HFFc6 (cell line): ENCODE results near the gene CCDC12. TPM values are rescaled to one million over a fixed set of nuclear protein-coding genes. Genes with fewer than 3 reads are reported as not detected.

Experiments
- DNase-seq: peaks from one replicate; pipeline ENCODE4 v3.0.0-alpha.2; 2018
- H3K27ac Mint-ChIP-seq: 2 replicates; pipeline ENCODE4 v1.8.0; 2020; ENCODE audit warnings: mild to moderate bottlenecking, mixed read lengths
- H3K27me3 Mint-ChIP-seq: 2 replicates; pipeline ENCODE4 v1.8.0; 2021; ENCODE audit warnings: mild to moderate bottlenecking, moderate library complexity, mixed read lengths; ENCODE audit not compliant: insufficient read depth
- H3K36me3 Mint-ChIP-seq: 2 replicates; pipeline ENCODE4 v1.8.0; 2021; ENCODE audit warnings: low read depth, mixed read lengths
- H3K4me1 Mint-ChIP-seq: 2 replicates; pipeline ENCODE4 v1.8.0; 2020; ENCODE audit warnings: low read depth, mixed read lengths
- H3K4me3 Mint-ChIP-seq: 2 replicates; pipeline ENCODE4 v1.8.0; 2020; ENCODE audit warnings: mild to moderate bottlenecking, moderate library complexity, mixed read lengths
- H3K9me3 Mint-ChIP-seq: 2 replicates; pipeline ENCODE4 v1.8.0; 2020; ENCODE audit warnings: mild to moderate bottlenecking, mixed read lengths
- CTCF ChIP-seq: fragments of 200-600 bp; sonication (generic); IDR thresholded peaks from 2 replicates; pipeline ENCODE4 v1.5.0; 2021; ENCODE audit warnings: antibody characterized with exemption, mild to moderate bottlenecking
- total RNA-seq, 6 experiments: library from RNA; stranded (reverse); fragmentation: NEBNext Ultra II Directional; extraction: Animal tissue kit (Norgen Biotek cat#: 25700); gene quantifications; 2 replicates in 1 of 6; 3 replicates in 5 of 6; pipeline ENCODE4 v1.2.3, GENCODE V29; 2021

Gene CCDC12
- total RNA-seq, 6 experiments from 2014 or later: 21.3 to 27.9 (median 27.2) TPM

DNA sequence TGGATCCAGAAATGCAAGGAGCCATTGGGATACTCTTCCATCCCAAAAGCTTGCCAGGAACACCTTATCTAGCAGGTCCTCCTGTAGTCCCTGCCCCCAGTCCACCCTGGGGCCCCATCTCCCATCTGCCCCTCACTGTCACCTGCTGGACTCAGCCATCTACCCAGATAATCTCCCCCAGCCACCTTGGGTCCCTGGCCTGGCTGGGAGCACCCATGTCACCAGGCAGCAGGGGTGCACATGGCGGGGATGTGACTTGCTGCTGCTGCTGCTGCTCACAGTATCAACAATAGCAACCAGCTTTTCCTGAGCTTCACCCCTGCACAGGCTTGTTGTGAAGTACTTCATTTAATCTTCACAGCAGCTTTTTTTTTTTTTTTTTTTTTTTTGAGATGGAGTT is 86.4 kb downstream of the CCDC12 start:
- H3K36me3 Mint-ChIP-seq: no peaks in the 10 kb centered on the region
- H3K4me1 Mint-ChIP-seq: no peaks in the 10 kb centered on the region
- no peak for DNase-seq
- no peak overlapping the region for H3K27ac Mint-ChIP-seq
- no peak overlapping the region for H3K4me3 Mint-ChIP-seq
- H3K9me3 Mint-ChIP-seq: no peaks in the 10 kb centered on the region
- TF ChIP-seq CTCF: no peak
- H3K27me3 Mint-ChIP-seq: peaks cover 27% of the 10 kb centered on the region

DNA sequence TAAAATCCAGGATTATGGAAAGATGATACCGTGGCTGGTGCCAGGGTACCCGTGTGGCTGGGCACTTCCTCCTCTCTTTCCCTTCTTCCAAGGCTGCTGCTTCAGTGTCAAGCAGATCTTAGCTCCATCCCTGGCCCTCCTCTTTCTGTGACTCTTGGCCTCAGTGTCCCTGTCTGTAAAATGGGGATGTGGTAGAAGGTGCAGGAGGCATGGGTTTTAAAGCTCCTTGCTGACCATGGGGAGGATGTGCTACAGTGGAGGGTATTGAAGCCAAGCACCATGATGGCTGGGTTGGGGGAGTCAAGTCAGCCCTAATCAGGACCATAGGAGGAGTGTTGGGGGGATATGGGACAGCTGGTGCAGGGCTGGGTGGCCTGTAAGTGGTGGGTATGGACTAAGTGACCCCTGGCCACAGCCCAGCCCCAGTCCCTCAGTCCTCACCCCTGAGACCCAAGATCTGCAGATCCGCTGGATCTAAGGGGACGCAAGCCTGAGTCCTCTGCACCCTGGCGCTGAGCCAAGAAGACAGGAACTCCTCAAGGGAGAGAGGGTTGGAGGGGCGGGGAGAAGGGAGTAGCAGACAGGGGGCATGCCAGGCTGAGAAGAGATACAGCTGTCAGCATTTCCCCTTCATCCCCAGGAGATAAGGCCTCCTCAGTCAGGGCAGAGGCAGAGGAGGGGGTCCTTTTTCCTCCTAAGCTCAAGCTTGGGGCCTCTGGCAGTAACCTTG is 87.0 kb downstream of the CCDC12 start:
- Mint-ChIP-seq H3K4me1 (no peaks in the 10 kb centered on the region), H3K27me3 (peaks cover 26% of the 10 kb centered on the region), H3K27ac (no peak overlapping the region), H3K4me3 (no peak overlapping the region), H3K9me3 (no peaks in the 10 kb centered on the region), H3K36me3 (no peaks in the 10 kb centered on the region)
- DNase-seq: no peak
- no peak for TF ChIP-seq CTCF

- H3K9me3 Mint-ChIP-seq: no peaks in the 10 kb centered on the region
- H3K4me3 Mint-ChIP-seq: no peak overlapping the region
- H3K27me3 Mint-ChIP-seq: peaks cover 24% of the 10 kb centered on the region
- no peaks in the 10 kb centered on the region for H3K4me1 Mint-ChIP-seq
- no peak for TF ChIP-seq CTCF
- DNase-seq: no peak
- no peaks in the 10 kb centered on the region for H3K36me3 Mint-ChIP-seq
- no peak overlapping the region for H3K27ac Mint-ChIP-seq
These were observed 87.8 kb downstream of the CCDC12 start for GRCh38 chr3:46888705-46889104.

GRCh38 chr3:46887980-46888494 is 88.5 kb downstream of the CCDC12 start:
- no peak for TF ChIP-seq CTCF
- Mint-ChIP-seq H3K36me3 (no peaks in the 10 kb centered on the region), H3K9me3 (no peaks in the 10 kb centered on the region), H3K27me3 (peaks cover 27% of the 10 kb centered on the region), H3K4me1 (no peaks in the 10 kb centered on the region), H3K4me3 (no peak overlapping the region), H3K27ac (no peak overlapping the region)
- no peak for DNase-seq

DNA sequence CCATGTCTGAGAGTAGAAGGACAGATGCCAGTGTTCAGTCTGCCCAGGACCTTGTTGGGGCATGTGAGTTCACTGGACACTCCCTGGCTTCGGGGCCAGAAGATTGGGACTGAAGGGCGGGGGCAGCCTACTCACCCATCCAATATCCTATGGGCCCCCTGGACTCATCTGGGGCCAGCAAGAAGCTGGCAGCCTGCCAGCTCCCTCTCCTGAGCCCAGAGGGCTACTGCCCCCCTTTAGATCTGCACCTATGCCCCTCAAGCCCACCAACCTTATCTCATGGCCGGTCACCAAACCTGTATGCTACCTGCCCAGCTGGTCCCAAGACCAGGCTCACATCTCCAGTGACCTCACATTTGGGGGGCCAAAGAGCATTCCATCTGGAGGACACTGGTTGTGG is 90.9 kb downstream of the CCDC12 start:
- Mint-ChIP-seq H3K4me3 (no peak overlapping the region), H3K27me3 (peaks cover 23% of the 10 kb centered on the region), H3K27ac (no peak overlapping the region), H3K36me3 (no peaks in the 10 kb centered on the region; the same call in 1 of the 2 replicates), H3K9me3 (no peaks in the 10 kb centered on the region), H3K4me1 (no peaks in the 10 kb centered on the region)
- no peak for TF ChIP-seq CTCF
- no peak for DNase-seq
